H9 (cell line): ENCODE data around the gene MGA. TPM values are rescaled to one million over a fixed set of nuclear protein-coding genes. Genes with fewer than 3 reads are reported as not detected.

Source experiments
- DNase-seq: peaks from one replicate; pipeline ENCODE4 v3.0.0-alpha.2; 2017
- H2AFZ ChIP-seq: one replicate; pipeline ENCODE4 v1.6.1; 2013; ENCODE audit warnings: mild to moderate bottlenecking, low read length, control low read depth, moderate library complexity
- H2AK5ac ChIP-seq: 2 replicates; pipeline ENCODE4 v1.6.1; 2013; ENCODE audit warnings: low read length, control low read depth, mixed read lengths; ENCODE audit not compliant: insufficient read length
- H2BK120ac ChIP-seq: one replicate; pipeline ENCODE4 v1.6.1; 2013; ENCODE audit warnings: low read depth, mild to moderate bottlenecking, low read length, control low read depth, inconsistent platforms; ENCODE audit not compliant: poor library complexity, severe bottlenecking
- H2BK12ac ChIP-seq: 2 replicates; pipeline ENCODE4 v1.6.1; 2013; ENCODE audit warnings: low read length, control low read depth, mixed read lengths, low read depth; ENCODE audit not compliant: insufficient read length
- H2BK15ac ChIP-seq: 2 replicates; pipeline ENCODE4 v1.6.1; 2013; ENCODE audit warnings: low read depth, low read length, control low read depth
- H2BK20ac ChIP-seq: one replicate; pipeline ENCODE4 v1.6.1; 2013; ENCODE audit warnings: low read depth, mild to moderate bottlenecking, low read length, control low read depth, inconsistent platforms; ENCODE audit not compliant: poor library complexity, severe bottlenecking
- H2BK5ac ChIP-seq: 2 replicates; pipeline ENCODE4 v1.6.1; 2013; ENCODE audit warnings: low read length, control low read depth, mixed read lengths; ENCODE audit not compliant: insufficient read length
- H3K14ac ChIP-seq: 2 replicates; pipeline ENCODE4 v1.6.1; 2013; ENCODE audit warnings: low read length, control low read depth; ENCODE audit not compliant: insufficient read depth
- H3K18ac ChIP-seq: 2 replicates; pipeline ENCODE4 v1.6.1; 2013; ENCODE audit warnings: low read depth, mild to moderate bottlenecking, mixed read lengths, low read length, control low read depth; ENCODE audit not compliant: insufficient read length
- H3K23ac ChIP-seq: 2 replicates; pipeline ENCODE4 v1.6.1; 2013; ENCODE audit warnings: low read length, control low read depth, mixed read lengths, low read depth; ENCODE audit not compliant: insufficient read length
- H3K23me2 ChIP-seq: 2 replicates; pipeline ENCODE4 v1.6.1; 2013; ENCODE audit warnings: low read depth, mild to moderate bottlenecking, mixed read lengths, low read length, control low read depth; ENCODE audit not compliant: insufficient read length, poor library complexity, severe bottlenecking
- H3K27ac ChIP-seq: 2 replicates; pipeline ENCODE4 v1.5.1; 2013; ENCODE audit warnings: low read length, control low read depth, mixed read lengths, low read depth; ENCODE audit not compliant: insufficient read length
- H3K27me3 ChIP-seq: 2 replicates; pipeline ENCODE4 v1.6.1; 2013; ENCODE audit warnings: low read length, control low read depth, inconsistent platforms; ENCODE audit not compliant: insufficient read depth
- H3K4ac ChIP-seq: 2 replicates; pipeline ENCODE4 v1.6.1; 2013; ENCODE audit warnings: low read depth, mild to moderate bottlenecking, control low read depth, inconsistent platforms, low read length, moderate library complexity
- H3K4me1 ChIP-seq: 2 replicates; pipeline ENCODE4 v1.6.1; 2013; ENCODE audit warnings: low read length, control low read depth, inconsistent platforms; ENCODE audit not compliant: insufficient read depth
- H3K4me2 ChIP-seq: 2 replicates; pipeline ENCODE4 v1.6.1; 2013; ENCODE audit warnings: low read length, control low read depth, mixed read lengths; ENCODE audit not compliant: insufficient read length, insufficient read depth
- H3K56ac ChIP-seq: 2 replicates; pipeline ENCODE4 v1.6.1; 2013; ENCODE audit warnings: low read depth, mild to moderate bottlenecking, mixed read lengths, low read length, control low read depth; ENCODE audit not compliant: insufficient read length
- H3K79me1 ChIP-seq: 2 replicates; pipeline ENCODE4 v1.6.1; 2013; ENCODE audit warnings: low read depth, mild to moderate bottlenecking, moderate library complexity, low read length, control low read depth, inconsistent platforms; ENCODE audit not compliant: insufficient read depth, poor library complexity, severe bottlenecking
- H3K79me2 ChIP-seq: 2 replicates; pipeline ENCODE4 v1.6.1; 2013; ENCODE audit warnings: low read length, control low read depth, inconsistent platforms; ENCODE audit not compliant: insufficient read depth
- H3K9ac ChIP-seq: 2 replicates; pipeline ENCODE4 v1.6.1; 2013; ENCODE audit warnings: low read length, control low read depth, mixed read lengths; ENCODE audit not compliant: insufficient read length; ENCODE audit errors: extremely low read depth
- H3K9me3 ChIP-seq: one replicate; pipeline ENCODE4 v1.6.1; 2013; ENCODE audit warnings: low read depth, low read length, inconsistent platforms; ENCODE audit not compliant: control insufficient read depth
- H3T11ph ChIP-seq: one replicate; pipeline ENCODE4 v1.6.1; 2013; ENCODE audit warnings: mild to moderate bottlenecking, low read length, control low read depth, inconsistent platforms
- H4K20me1 ChIP-seq: one replicate; pipeline ENCODE4 v1.6.1; 2013; ENCODE audit not compliant: control insufficient read depth, insufficient read length, insufficient read depth
- H4K5ac ChIP-seq: 2 replicates; pipeline ENCODE4 v1.6.1; 2013; ENCODE audit warnings: low read depth, mild to moderate bottlenecking, mixed read lengths, low read length, control low read depth; ENCODE audit not compliant: insufficient read length
- H4K8ac ChIP-seq: replicated peaks from 2 replicates; pipeline ENCODE4 v1.6.1; 2013; ENCODE audit warnings: low read length, control low read depth, mixed read lengths, low read depth; ENCODE audit not compliant: insufficient read length
- H4K91ac ChIP-seq: 2 replicates; pipeline ENCODE4 v1.6.1; 2013; ENCODE audit warnings: low read depth, mild to moderate bottlenecking, moderate library complexity, mixed read lengths, low read length, control low read depth; ENCODE audit not compliant: insufficient read length
- H3K27ac Mint-ChIP-seq, 3 experiments: 2 replicates in 2 of 3; 3 replicates in 1 of 3; pipeline ENCODE4 v1.8.0; 2020 to 2021; ENCODE audit warnings: mixed read lengths in 3 of 3, mild to moderate bottlenecking in 1 of 3, moderate library complexity in 1 of 3
- H3K27me3 Mint-ChIP-seq: 2 replicates; pipeline ENCODE4 v1.8.0; 2021; ENCODE audit warnings: low read depth, mild to moderate bottlenecking, moderate library complexity, mixed read lengths
- H3K36me3 Mint-ChIP-seq, 3 experiments: 2 replicates in 2 of 3; 3 replicates in 1 of 3; pipeline ENCODE4 v1.8.0; 2020 to 2021; ENCODE audit warnings: low read depth in 3 of 3, mixed read lengths in 3 of 3; ENCODE audit not compliant: insufficient read depth in 1 of 3
- H3K4me1 Mint-ChIP-seq, 2 experiments: 2 replicates each; pipeline ENCODE4 v1.8.0; 2020; ENCODE audit warnings: mixed read lengths in 2 of 2
- H3K4me3 Mint-ChIP-seq, 2 experiments: 2 replicates in 1 of 2; 3 replicates in 1 of 2; pipeline ENCODE4 v1.8.0; 2020 to 2021; ENCODE audit warnings: mild to moderate bottlenecking in 2 of 2, mixed read lengths in 2 of 2, moderate library complexity in 1 of 2
- H3K9me3 Mint-ChIP-seq, 2 experiments: 2 replicates in 1 of 2; 3 replicates in 1 of 2; pipeline ENCODE4 v1.8.0; 2020; ENCODE audit warnings: mild to moderate bottlenecking in 2 of 2, mixed read lengths in 2 of 2, moderate library complexity in 1 of 2
- WGBS: extraction: QIAGEN DNeasy Blood & Tissue Kit; methylation state at CpG from one replicate; pipeline ENCODE4 v1.1.7; 2013; ENCODE audit warnings: missing lambda C conversion rate, low lambda C conversion rate, mixed read lengths; ENCODE audit not compliant: insufficient read length; ENCODE audit errors: extremely low coverage; 5-methylcytosine and 5-hydroxymethylcytosine counted together
- total RNA-seq: library from RNA; stranded (reverse); gene quantifications from 2 replicates; pipeline ENCODE4 v1.2.1, GENCODE V29; 2021
- TF ChIP-seq, protein P1 (sequence below): fragments of 200-600 bp; sonication (generic); conservative IDR thresholded peaks from 3 replicates; pipeline ENCODE4 v1.8.0; 2021; ENCODE audit warnings: antibody characterized with exemption, mild to moderate bottlenecking

MGA gene
- total RNA-seq, 1 experiment from 2014 or later: 62.7 TPM

DNA sequence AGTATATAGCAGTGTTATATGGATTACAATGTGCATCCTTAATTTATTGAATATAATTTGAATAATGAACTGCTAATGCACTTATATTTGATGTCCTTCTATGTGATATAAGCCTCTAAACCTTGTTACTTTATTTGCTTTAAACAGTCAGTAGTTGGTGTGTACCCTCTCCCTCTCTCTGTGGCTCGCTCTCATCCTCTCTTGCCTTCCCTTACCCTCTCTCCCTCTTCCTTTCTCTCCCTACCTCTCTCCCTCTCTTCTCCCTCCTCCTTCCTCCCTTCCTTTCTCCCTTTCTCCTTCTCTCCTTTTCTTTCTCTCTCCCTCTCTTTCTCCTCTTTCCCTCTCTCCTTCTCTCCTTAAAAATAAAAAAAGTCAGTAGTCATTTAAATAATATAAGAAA lies 28.9 kb downstream of the MGA start:
- no peaks in the 10 kb centered on the region for H4K20me1 ChIP-seq
- no peak overlapping the region for H3K4me3 Mint-ChIP-seq
- H3K79me2 ChIP-seq: peaks cover 11% of the 10 kb centered on the region; the same call in 1 of the 2 replicates
- no peak overlapping the region for H2BK15ac ChIP-seq
- no peaks in the 10 kb centered on the region for H3K9me3 Mint-ChIP-seq
- no peak overlapping the region for H2BK120ac ChIP-seq
- no peak overlapping the region for H3K18ac ChIP-seq
- H3K14ac ChIP-seq: no peak overlapping the region
- DNase-seq: no peak
- H3K27ac Mint-ChIP-seq: peak overlapping the region in 2 of 3 experiments; percentile 6 to 67; a peak in 3 of 7 replicates
- no peak overlapping the region for H3K4me2 ChIP-seq
- H4K5ac ChIP-seq: no peak overlapping the region
- H3K27ac ChIP-seq: no peak overlapping the region
- H2AK5ac ChIP-seq: no peak overlapping the region
- H2BK12ac ChIP-seq: no peak overlapping the region
- H3T11ph ChIP-seq: no peak overlapping the region
- H3K4me1 Mint-ChIP-seq: peaks cover 8 to 16% of the 10 kb centered on the region in 2 experiments
- no peak overlapping the region for H3K56ac ChIP-seq
- peaks cover 7% of the 10 kb centered on the region for H3K79me1 ChIP-seq
- no peaks in the 10 kb centered on the region for H3K23me2 ChIP-seq
- H3K9me3 ChIP-seq: no peaks in the 10 kb centered on the region
- no CpG with 5 or more reads among the region's 1 CpG for WGBS
- H2AFZ ChIP-seq: no peak overlapping the region
- no peaks in the 10 kb centered on the region for H3K4me1 ChIP-seq
- H3K27me3 Mint-ChIP-seq: no peaks in the 10 kb centered on the region
- no peaks in the 10 kb centered on the region for H3K27me3 ChIP-seq
- H3K23ac ChIP-seq: no peak overlapping the region
- no peak overlapping the region for H3K4ac ChIP-seq
- no peak overlapping the region for H2BK20ac ChIP-seq
- TF ChIP-seq, protein P1, sequence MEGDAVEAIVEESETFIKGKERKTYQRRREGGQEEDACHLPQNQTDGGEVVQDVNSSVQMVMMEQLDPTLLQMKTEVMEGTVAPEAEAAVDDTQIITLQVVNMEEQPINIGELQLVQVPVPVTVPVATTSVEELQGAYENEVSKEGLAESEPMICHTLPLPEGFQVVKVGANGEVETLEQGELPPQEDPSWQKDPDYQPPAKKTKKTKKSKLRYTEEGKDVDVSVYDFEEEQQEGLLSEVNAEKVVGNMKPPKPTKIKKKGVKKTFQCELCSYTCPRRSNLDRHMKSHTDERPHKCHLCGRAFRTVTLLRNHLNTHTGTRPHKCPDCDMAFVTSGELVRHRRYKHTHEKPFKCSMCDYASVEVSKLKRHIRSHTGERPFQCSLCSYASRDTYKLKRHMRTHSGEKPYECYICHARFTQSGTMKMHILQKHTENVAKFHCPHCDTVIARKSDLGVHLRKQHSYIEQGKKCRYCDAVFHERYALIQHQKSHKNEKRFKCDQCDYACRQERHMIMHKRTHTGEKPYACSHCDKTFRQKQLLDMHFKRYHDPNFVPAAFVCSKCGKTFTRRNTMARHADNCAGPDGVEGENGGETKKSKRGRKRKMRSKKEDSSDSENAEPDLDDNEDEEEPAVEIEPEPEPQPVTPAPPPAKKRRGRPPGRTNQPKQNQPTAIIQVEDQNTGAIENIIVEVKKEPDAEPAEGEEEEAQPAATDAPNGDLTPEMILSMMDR: no peak
- peaks cover 0 to 3% (median 2%) of the 10 kb centered on the region in 3 experiments; a peak in 2 of 7 replicates for H3K36me3 Mint-ChIP-seq
- no peak overlapping the region for H2BK5ac ChIP-seq
- no peak overlapping the region for H4K91ac ChIP-seq
- H4K8ac ChIP-seq: no peak overlapping the region
- no peak overlapping the region for H3K9ac ChIP-seq
